Esophagus mucosa (tissue), 1 donor: Measurements from ENCODE around the gene NTRK2. TPM values are rescaled to one million over a fixed set of nuclear protein-coding genes. Genes with fewer than 3 reads are reported as not detected.

Experiments used
- ATAC-seq: fragments of 200-7000 bp; cut with Tn5 transposase; one replicate; pipeline ENCODE4 v1.9.1; 2020
- total RNA-seq: library from RNA; stranded (reverse); gene quantifications from one replicate; pipeline ENCODE4 v1.2.4, GENCODE V29; 2023
- donor health status: DM: yes; HTN: yes; CAD: no.

Gene NTRK2
- total RNA-seq, 1 donor from 2014 or later = 9.8 TPM

GRCh38 chr9:84821431-84821830 lies 151.9 kb downstream of the NTRK2 start:
- ATAC-seq = no peak

- ATAC-seq = no peak
Measured at GRCh38 chr9:84822589-84823233, 153.2 kb downstream of the NTRK2 start.

GRCh38 chr9:84823421-84824271 lies 154.1 kb downstream of the NTRK2 start:
- ATAC-seq = peak; percentile 94

- ATAC-seq = no peak
Measured at GRCh38 chr9:84827216-84827765, 157.8 kb downstream of the NTRK2 start.

- no peak for ATAC-seq
Measured at GRCh38 chr9:84828046-84828445, 158.5 kb downstream of the NTRK2 start.

- ATAC-seq = no peak
Measured at GRCh38 chr9:84829471-84829870, 159.9 kb downstream of the NTRK2 start.

- peak; percentile 61 for ATAC-seq
Measured at GRCh38 chr9:84829997-84830696, 160.6 kb downstream of the NTRK2 start.

GRCh38 chr9:84831377-84831776 lies 161.8 kb downstream of the NTRK2 start:
- no peak for ATAC-seq

GRCh38 chr9:84832453-84832852 lies 162.9 kb downstream of the NTRK2 start:
- no peak for ATAC-seq

GRCh38 chr9:84834426-84834825 lies 164.9 kb downstream of the NTRK2 start:
- ATAC-seq = no peak

GRCh38 chr9:84835745-84836144 lies 166.2 kb downstream of the NTRK2 start:
- peak; percentile 52 for ATAC-seq

GRCh38 chr9:84838879-84839278 lies 169.3 kb downstream of the NTRK2 start:
- no peak for ATAC-seq

- peak; percentile 57 for ATAC-seq
Measured at GRCh38 chr9:84839541-84839940, 170.0 kb downstream of the NTRK2 start.

GRCh38 chr9:84841931-84842330 lies 172.4 kb downstream of the NTRK2 start:
- peak; percentile 54 for ATAC-seq

- no peak for ATAC-seq
Measured at GRCh38 chr9:84843175-84843824, 173.8 kb downstream of the NTRK2 start.

- ATAC-seq = peak; percentile 76
Measured at GRCh38 chr9:84845956-84846900, 176.7 kb downstream of the NTRK2 start.

- no peak for ATAC-seq
Measured at GRCh38 chr9:84846906-84847305, 177.4 kb downstream of the NTRK2 start.

- no peak for ATAC-seq
Measured at GRCh38 chr9:84849049-84849448, 179.5 kb downstream of the NTRK2 start.

GRCh38 chr9:84850830-84851392 lies 181.4 kb downstream of the NTRK2 start:
- no peak for ATAC-seq

GRCh38 chr9:84851935-84852585 lies 182.5 kb downstream of the NTRK2 start:
- ATAC-seq = peak; percentile 86
